Activated T-cell treated with anti-CD3 and anti-CD28 coated beads for 1 hour (primary cell): Measurements from ENCODE around the gene TASP1.
"Not testable (repeated sequence)": the region's sequence is repeated elsewhere in the genome, so short reads cannot be mapped to it uniquely, and the experiment has no call there.

Experiments used
- DNase-seq: peaks from one replicate; pipeline ENCODE4 v3.0.0-alpha.2; 2020; ENCODE audit warnings: low read depth

TASP1 gene

GRCh38 chr20:13648291-13649228 is 9.8 kb upstream of the TASP1 start:
- DNase-seq, result no peak

GRCh38 chr20:13644010-13644409 is 5.3 kb upstream of the TASP1 start:
- DNase-seq, result no peak

DNA sequence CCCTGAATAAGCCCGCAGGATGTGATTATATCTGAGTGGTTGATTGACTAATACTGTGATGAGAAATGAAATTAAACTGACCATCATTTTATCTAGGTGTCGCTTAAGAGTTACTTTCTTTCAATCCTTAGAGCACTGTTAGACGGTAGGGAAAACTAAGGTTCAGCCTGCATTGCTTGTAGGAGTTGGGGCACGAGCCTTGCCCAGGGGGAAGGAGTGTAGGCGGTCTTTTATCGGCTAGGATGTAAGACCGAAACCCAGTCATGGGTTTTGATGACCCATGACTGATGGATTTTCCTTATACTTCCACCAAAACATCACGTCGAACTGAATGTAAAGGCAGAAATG is 392 bp upstream of the TASP1 start:
- DNase-seq, result no peak

GRCh38 chr20:13638162-13638495 is 603 bp downstream of the TASP1 start:
- no peak for DNase-seq

GRCh38 chr20:13632431-13632830 is 6.3 kb downstream of the TASP1 start:
- no peak for DNase-seq

DNA sequence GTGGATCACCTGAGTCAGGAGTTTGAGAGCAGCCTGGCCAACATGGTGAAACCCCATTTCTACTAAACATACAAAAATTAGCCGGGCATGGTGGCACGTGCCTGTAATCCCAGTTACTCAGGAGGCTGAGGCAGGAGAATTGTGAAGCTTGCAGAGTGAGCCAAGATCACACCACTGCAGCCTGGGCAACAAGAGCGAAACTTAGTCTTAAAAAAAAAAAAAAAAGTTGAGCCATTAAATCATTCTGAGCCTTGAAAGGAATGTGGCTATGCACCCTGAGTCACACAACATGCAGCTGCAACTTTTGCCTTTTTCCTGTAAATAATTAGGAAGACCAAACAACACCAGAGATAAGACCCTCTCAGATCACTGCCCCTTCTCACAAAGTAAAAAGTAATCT is 11.2 kb downstream of the TASP1 start:
- DNase-seq, result not testable (repeated sequence)

DNA sequence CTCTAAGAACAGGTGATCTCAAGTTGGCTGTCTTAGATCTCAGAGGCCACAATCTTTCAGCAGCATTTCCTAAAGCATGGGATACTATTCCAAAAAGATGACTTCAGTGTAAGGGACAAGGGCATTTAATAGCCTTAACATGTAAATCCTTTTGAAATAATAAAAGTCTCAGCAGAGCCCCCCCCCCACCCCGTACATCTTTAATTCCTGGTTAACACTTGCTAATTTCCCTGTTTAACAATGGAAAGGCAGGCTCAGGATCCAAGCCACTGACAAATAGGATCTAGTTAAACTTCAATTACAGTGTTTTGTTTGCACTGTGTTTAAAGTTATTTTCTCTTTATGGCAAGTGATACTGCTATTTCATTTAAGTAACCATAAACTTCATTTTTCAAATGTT is 12.0 kb downstream of the TASP1 start:
- DNase-seq, result no peak

GRCh38 chr20:13625304-13625979 is 13.3 kb downstream of the TASP1 start:
- DNase-seq, result no peak

GRCh38 chr20:13619415-13619814 is 19.3 kb downstream of the TASP1 start:
- DNase-seq, result not testable (repeated sequence)

GRCh38 chr20:13618456-13618855 is 20.3 kb downstream of the TASP1 start:
- DNase-seq, result not testable (repeated sequence)

- not testable (repeated sequence) for DNase-seq
Measured at GRCh38 chr20:13617585-13617984, 21.1 kb downstream of the TASP1 start.

DNA sequence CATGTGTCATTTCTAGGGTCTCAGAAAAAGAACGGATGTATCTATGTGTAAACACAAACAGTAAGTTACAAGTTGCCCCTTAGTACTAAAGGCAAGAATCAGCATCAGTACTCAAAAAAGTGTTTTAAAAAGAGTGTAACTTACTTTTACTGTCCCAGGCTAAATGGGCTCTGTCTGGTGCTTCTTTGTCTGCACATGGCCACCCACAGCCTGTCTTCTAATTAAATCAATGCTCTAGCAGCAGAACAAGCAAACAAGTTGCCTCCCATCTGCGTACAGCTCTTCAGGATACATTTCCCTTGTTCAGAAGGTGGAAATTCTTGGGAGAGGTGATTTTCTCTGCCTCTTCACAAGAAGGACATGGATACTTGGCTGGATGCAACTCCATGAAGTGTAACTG is 22.0 kb downstream of the TASP1 start:
- not testable (repeated sequence) for DNase-seq

- DNase-seq, result no peak
Measured at GRCh38 chr20:13613917-13614316, 24.8 kb downstream of the TASP1 start.

DNA sequence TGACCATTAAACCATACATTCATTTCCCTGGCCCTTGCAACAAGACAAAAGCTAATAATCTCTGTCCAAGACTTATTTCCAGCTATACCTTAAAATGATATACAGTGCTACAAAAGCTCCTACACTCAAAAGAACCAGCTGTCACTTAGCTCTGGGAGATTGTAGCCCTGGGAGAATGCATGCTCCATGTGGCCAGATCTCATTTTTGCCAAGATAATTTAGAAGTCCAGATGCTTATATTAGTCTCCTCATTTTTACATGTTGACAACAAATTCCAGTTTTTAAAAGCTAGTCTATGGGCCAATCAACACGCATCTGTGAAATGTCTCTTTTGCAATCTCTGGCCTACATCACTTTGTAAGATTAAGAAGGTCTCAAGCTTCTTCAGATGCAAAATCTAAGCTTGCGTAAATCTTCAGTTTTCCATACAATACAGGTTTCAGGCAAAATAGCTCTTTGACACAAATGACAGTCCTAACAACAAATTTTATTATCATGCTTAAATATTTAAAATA is 27.1 kb downstream of the TASP1 start:
- DNase-seq, result no peak

GRCh38 chr20:13610184-13610583 is 28.5 kb downstream of the TASP1 start:
- no peak for DNase-seq

GRCh38 chr20:13608066-13608465 is 30.7 kb downstream of the TASP1 start:
- DNase-seq, result no peak

- not testable (repeated sequence) for DNase-seq
Measured at GRCh38 chr20:13593423-13593822, 45.3 kb downstream of the TASP1 start.

DNA sequence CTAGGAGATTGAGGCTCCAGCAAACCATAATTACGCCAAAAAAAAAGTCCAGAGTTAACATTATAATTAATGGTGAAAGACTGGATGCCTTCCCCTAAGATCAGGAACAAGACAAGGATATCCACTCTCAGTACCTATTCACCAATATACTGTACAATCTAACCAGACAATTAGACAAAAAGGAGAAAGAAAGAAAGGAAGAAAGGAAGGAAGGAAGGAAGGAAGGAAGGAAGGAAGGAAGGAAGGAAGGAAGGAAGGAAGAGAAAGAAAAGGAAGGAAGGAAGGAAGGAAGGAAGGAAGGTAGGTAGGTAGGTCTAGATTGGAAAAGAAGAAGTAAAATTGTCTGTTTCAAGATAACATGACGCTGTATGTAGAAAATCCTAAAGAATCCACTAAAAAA is 50.7 kb downstream of the TASP1 start:
- no peak for DNase-seq

DNA sequence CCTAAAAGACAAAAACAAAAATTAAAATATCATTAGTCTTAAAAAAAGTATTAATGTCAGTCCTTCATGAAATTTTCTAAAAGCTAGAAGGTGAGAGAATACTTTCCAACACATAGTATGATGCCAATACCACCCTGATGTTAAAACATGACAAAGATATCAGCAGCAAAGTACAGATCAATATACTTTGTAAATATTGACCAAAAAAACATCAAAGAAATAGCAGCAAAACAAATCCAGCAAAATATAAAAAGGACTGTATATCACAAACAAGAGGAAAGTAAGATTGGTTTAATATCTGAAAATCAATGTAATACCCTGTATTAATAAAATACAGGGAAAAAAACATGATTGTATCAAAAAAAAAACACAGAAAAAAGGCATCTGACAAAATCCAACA is 51.4 kb downstream of the TASP1 start:
- DNase-seq, result no peak

DNA sequence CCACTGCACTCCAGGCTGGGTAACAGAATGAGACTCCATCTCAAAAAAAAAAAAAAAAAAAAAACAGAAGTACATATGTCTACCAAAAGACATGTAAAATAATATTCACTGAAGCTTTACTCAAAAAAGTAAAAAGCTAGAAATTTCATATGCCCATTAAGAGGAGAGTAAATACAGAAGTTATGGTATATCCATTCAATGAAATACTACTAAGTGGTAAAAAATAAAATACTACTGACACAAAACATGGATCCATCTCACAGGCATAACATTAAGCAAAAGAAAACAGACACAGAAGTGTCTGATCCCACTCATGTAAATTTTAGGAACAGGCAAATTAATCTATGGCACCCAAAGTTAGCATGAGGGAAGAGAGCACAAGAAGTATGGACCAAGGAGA is 52.6 kb downstream of the TASP1 start:
- no peak for DNase-seq

DNA sequence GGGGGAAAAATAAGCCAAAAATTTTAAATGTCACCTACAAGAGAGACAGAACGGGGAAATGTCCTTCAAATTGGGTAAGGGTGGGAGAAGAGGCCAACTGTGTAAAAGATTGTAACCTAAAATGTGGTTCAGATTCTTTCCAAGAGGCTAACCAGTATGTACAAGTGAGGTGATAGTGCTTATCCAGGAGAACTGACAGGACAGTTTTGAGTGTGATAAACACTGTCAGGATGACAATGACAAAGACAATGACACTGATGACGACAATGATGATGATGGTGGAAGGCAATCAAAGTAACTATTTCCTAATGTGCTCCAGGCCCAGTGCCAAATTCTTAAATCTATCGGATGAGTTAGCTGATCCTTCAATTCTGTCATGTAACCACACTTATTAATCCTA is 57.3 kb downstream of the TASP1 start:
- no peak for DNase-seq

GRCh38 chr20:13580707-13581106 is 58.0 kb downstream of the TASP1 start:
- DNase-seq, result no peak

GRCh38 chr20:13574071-13574470 is 64.7 kb downstream of the TASP1 start:
- no peak for DNase-seq
